PC-3 (cell line): ENCODE results near the gene TANC1.

Experiments
- EZH2 ChIP-seq: fragments of 300-600 bp; sonication (generic); IDR thresholded peaks from one replicate; pipeline ENCODE4 v1.6.1; 2017; ENCODE audit warnings: antibody characterized with exemption, mild to moderate bottlenecking, low read length; ENCODE audit not compliant: unreplicated experiment
- TF ChIP-seq, protein P1 (sequence below): fragments of 300-600 bp; sonication (generic); conservative IDR thresholded peaks from 2 replicates; pipeline ENCODE4 v1.5.1; 2017; ENCODE audit warnings: antibody characterized with exemption, low read depth, mild to moderate bottlenecking, low read length

GRCh38 chr2:159091976-159092375, 123.5 kb downstream of the TANC1 start:
- TF ChIP-seq, protein P1, sequence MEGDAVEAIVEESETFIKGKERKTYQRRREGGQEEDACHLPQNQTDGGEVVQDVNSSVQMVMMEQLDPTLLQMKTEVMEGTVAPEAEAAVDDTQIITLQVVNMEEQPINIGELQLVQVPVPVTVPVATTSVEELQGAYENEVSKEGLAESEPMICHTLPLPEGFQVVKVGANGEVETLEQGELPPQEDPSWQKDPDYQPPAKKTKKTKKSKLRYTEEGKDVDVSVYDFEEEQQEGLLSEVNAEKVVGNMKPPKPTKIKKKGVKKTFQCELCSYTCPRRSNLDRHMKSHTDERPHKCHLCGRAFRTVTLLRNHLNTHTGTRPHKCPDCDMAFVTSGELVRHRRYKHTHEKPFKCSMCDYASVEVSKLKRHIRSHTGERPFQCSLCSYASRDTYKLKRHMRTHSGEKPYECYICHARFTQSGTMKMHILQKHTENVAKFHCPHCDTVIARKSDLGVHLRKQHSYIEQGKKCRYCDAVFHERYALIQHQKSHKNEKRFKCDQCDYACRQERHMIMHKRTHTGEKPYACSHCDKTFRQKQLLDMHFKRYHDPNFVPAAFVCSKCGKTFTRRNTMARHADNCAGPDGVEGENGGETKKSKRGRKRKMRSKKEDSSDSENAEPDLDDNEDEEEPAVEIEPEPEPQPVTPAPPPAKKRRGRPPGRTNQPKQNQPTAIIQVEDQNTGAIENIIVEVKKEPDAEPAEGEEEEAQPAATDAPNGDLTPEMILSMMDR = no peak
- no peak for TF ChIP-seq EZH2
